Activated naive CD4-positive, alpha-beta T cell treated with anti-CD3 and anti-CD28 coated beads, Interleukin-2, amount 10 ng/mL, durations not matched to agents 7 days and 5 days (primary cell): ENCODE results near the gene PTPN20.
"Not testable (repeated sequence)": the region's sequence is repeated elsewhere in the genome, so short reads cannot be mapped to it uniquely, and the experiment has no call there.

ENCODE experiments used
- CTCF ChIA-PET: fragments of 350-600 bp; sonication (Branson Sonifier 250); formaldehyde crosslinking; loops from one replicate; lab custom pipeline; 2021; ENCODE audit warnings: antibody characterized with exemption; lab: Charles Lee
- DNase-seq: peaks from one replicate; pipeline ENCODE4 v3.0.0-alpha.2; 2020
- H3K27ac Mint-ChIP-seq: one replicate; pipeline ENCODE4 v1.8.0; 2021; ENCODE audit warnings: mild to moderate bottlenecking, moderate library complexity, mixed read lengths
- H3K27me3 Mint-ChIP-seq: one replicate; pipeline ENCODE4 v1.8.0; 2021; ENCODE audit warnings: mild to moderate bottlenecking, mixed read lengths
- H3K36me3 Mint-ChIP-seq: one replicate; pipeline ENCODE4 v1.8.0; 2021; ENCODE audit warnings: mixed read lengths
- H3K4me1 Mint-ChIP-seq: one replicate; pipeline ENCODE4 v1.8.0; 2021; ENCODE audit warnings: mixed read lengths
- H3K4me3 Mint-ChIP-seq: one replicate; pipeline ENCODE4 v1.8.0; 2021; ENCODE audit warnings: mild to moderate bottlenecking, moderate library complexity, mixed read lengths
- H3K9me3 Mint-ChIP-seq: one replicate; pipeline ENCODE4 v1.8.0; 2021; ENCODE audit warnings: mixed read lengths

PTPN20 gene

GRCh38 chr10:46925853-46926252, 14.6 kb downstream of the PTPN20 start:
- H3K4me1 Mint-ChIP-seq, H3K27me3 Mint-ChIP-seq, H3K9me3 Mint-ChIP-seq, CTCF ChIA-PET, DNase-seq, H3K4me3 Mint-ChIP-seq, H3K27ac Mint-ChIP-seq, H3K36me3 Mint-ChIP-seq: not testable (repeated sequence)

GRCh38 chr10:46928810-46929209, 17.6 kb downstream of the PTPN20 start:
- H3K27me3 Mint-ChIP-seq, H3K4me3 Mint-ChIP-seq, CTCF ChIA-PET, H3K27ac Mint-ChIP-seq, H3K36me3 Mint-ChIP-seq, H3K4me1 Mint-ChIP-seq, H3K9me3 Mint-ChIP-seq, DNase-seq: not testable (repeated sequence)

- H3K4me1 Mint-ChIP-seq, H3K27ac Mint-ChIP-seq, CTCF ChIA-PET: not testable (repeated sequence)
Measured at GRCh38 chr10:46932383-46932782, 21.2 kb downstream of the PTPN20 start.

GRCh38 chr10:46941091-46941490, 29.9 kb downstream of the PTPN20 start:
- H3K27ac Mint-ChIP-seq, CTCF ChIA-PET, H3K36me3 Mint-ChIP-seq, H3K27me3 Mint-ChIP-seq, DNase-seq, H3K4me3 Mint-ChIP-seq, H3K4me1 Mint-ChIP-seq, H3K9me3 Mint-ChIP-seq: not testable (repeated sequence)

More at GRCh38 chr10:46932383-46932782, 21.2 kb downstream of the PTPN20 start:
- DNase-seq, H3K9me3 Mint-ChIP-seq, H3K36me3 Mint-ChIP-seq, H3K27me3 Mint-ChIP-seq, H3K4me3 Mint-ChIP-seq: not testable (repeated sequence)

GRCh38 chr10:46948687-46949518, 37.7 kb downstream of the PTPN20 start:
- not testable (repeated sequence) for H3K4me3 Mint-ChIP-seq, H3K4me1 Mint-ChIP-seq, DNase-seq

GRCh38 chr10:46952540-46952939, 41.3 kb downstream of the PTPN20 start:
- H3K27ac Mint-ChIP-seq, H3K36me3 Mint-ChIP-seq, H3K4me1 Mint-ChIP-seq, CTCF ChIA-PET, H3K4me3 Mint-ChIP-seq, DNase-seq, H3K9me3 Mint-ChIP-seq, H3K27me3 Mint-ChIP-seq: not testable (repeated sequence)

More at GRCh38 chr10:46948687-46949518, 37.7 kb downstream of the PTPN20 start:
- H3K36me3 Mint-ChIP-seq, H3K27me3 Mint-ChIP-seq, H3K27ac Mint-ChIP-seq, H3K9me3 Mint-ChIP-seq, CTCF ChIA-PET: not testable (repeated sequence)

- H3K27ac Mint-ChIP-seq, H3K9me3 Mint-ChIP-seq, H3K4me1 Mint-ChIP-seq, H3K27me3 Mint-ChIP-seq, H3K4me3 Mint-ChIP-seq, H3K36me3 Mint-ChIP-seq, CTCF ChIA-PET, DNase-seq: not testable (repeated sequence)
Measured at GRCh38 chr10:46960742-46961141, 49.5 kb downstream of the PTPN20 start.

- H3K4me1 Mint-ChIP-seq, H3K9me3 Mint-ChIP-seq, CTCF ChIA-PET, H3K27ac Mint-ChIP-seq, H3K36me3 Mint-ChIP-seq, H3K4me3 Mint-ChIP-seq, DNase-seq, H3K27me3 Mint-ChIP-seq: not testable (repeated sequence)
Measured at GRCh38 chr10:46963356-46963755, 52.1 kb downstream of the PTPN20 start.

- H3K27ac Mint-ChIP-seq, H3K27me3 Mint-ChIP-seq, H3K36me3 Mint-ChIP-seq, DNase-seq, H3K4me1 Mint-ChIP-seq, H3K9me3 Mint-ChIP-seq, H3K4me3 Mint-ChIP-seq, CTCF ChIA-PET: not testable (repeated sequence)
Measured at GRCh38 chr10:46967013-46967412, 55.8 kb downstream of the PTPN20 start.

- H3K27ac Mint-ChIP-seq, H3K4me3 Mint-ChIP-seq, H3K36me3 Mint-ChIP-seq, DNase-seq, H3K9me3 Mint-ChIP-seq, H3K27me3 Mint-ChIP-seq, CTCF ChIA-PET, H3K4me1 Mint-ChIP-seq: not testable (repeated sequence)
Measured at GRCh38 chr10:46980223-46980622, 69.0 kb downstream of the PTPN20 start.

GRCh38 chr10:46987233-46987924, 76.2 kb downstream of the PTPN20 start:
- DNase-seq, H3K36me3 Mint-ChIP-seq, H3K27me3 Mint-ChIP-seq, H3K27ac Mint-ChIP-seq, CTCF ChIA-PET, H3K4me3 Mint-ChIP-seq, H3K9me3 Mint-ChIP-seq, H3K4me1 Mint-ChIP-seq: not testable (repeated sequence)

- peaks cover 2% of the 10 kb centered on the region for H3K9me3 Mint-ChIP-seq
- peaks cover 5% of the 10 kb centered on the region for H3K27me3 Mint-ChIP-seq
- no peaks in the 10 kb centered on the region for H3K4me1 Mint-ChIP-seq
- no peaks in the 10 kb centered on the region for H3K36me3 Mint-ChIP-seq
- H3K4me3 Mint-ChIP-seq, result no peak overlapping the region
- no peak overlapping the region for H3K27ac Mint-ChIP-seq
- no peak for DNase-seq
- CTCF ChIA-PET, result interaction anchor here (0.8 kb wide), 1 partner anchor 32 kb away, joined by 3 read pairs; no protein-coding TSS in a partner anchor
Measured at GRCh38 chr10:46992803-46993561, 81.8 kb downstream of the PTPN20 start.

GRCh38 chr10:46995234-46995633, 84.0 kb downstream of the PTPN20 start:
- CTCF ChIA-PET, result interaction anchor here (1.1 kb wide), 1 partner anchor 345 kb away, joined by 3 read pairs; no protein-coding TSS in a partner anchor
- H3K27me3 Mint-ChIP-seq, result peaks cover 5% of the 10 kb centered on the region
- no peak overlapping the region for H3K4me3 Mint-ChIP-seq
- H3K36me3 Mint-ChIP-seq, result no peaks in the 10 kb centered on the region
- H3K9me3 Mint-ChIP-seq, result peaks cover 2% of the 10 kb centered on the region
- no peaks in the 10 kb centered on the region for H3K4me1 Mint-ChIP-seq
- DNase-seq, result no peak
- H3K27ac Mint-ChIP-seq, result no peak overlapping the region

GRCh38 chr10:46998192-46998591, 87.0 kb downstream of the PTPN20 start:
- no peak for DNase-seq
- Mint-ChIP-seq H3K4me3 (no peak overlapping the region), H3K27ac (no peak overlapping the region), H3K36me3 (no peaks in the 10 kb centered on the region), H3K27me3 (peaks cover 2% of the 10 kb centered on the region), H3K4me1 (no peaks in the 10 kb centered on the region), H3K9me3 (peaks cover 2% of the 10 kb centered on the region)
- CTCF ChIA-PET, result no interaction called here
